Right forelimb (tissue), 1 donor: ENCODE results near the gene DIPK1B.

Experiments
- DNase-seq: peaks from one replicate; pipeline ENCODE4 v3.0.0-alpha.2; 2018

Gene DIPK1B

GRCh38 chr9:136673088-136673974 lies 39.0 kb upstream of the DIPK1B start:
- DNase-seq: no peak

GRCh38 chr9:136673975-136674785 lies 38.2 kb upstream of the DIPK1B start:
- no peak for DNase-seq

GRCh38 chr9:136674786-136675349 lies 37.5 kb upstream of the DIPK1B start:
- DNase-seq: no peak

- DNase-seq: no peak
Measured at GRCh38 chr9:136675477-136676296, 36.7 kb upstream of the DIPK1B start.

GRCh38 chr9:136676297-136676794 lies 36.0 kb upstream of the DIPK1B start:
- no peak for DNase-seq

- no peak for DNase-seq
Measured at GRCh38 chr9:136676920-136677686, 35.3 kb upstream of the DIPK1B start.

GRCh38 chr9:136678034-136678433 lies 34.3 kb upstream of the DIPK1B start:
- DNase-seq: no peak

- DNase-seq: no peak
Measured at GRCh38 chr9:136678624-136679023, 33.7 kb upstream of the DIPK1B start.

GRCh38 chr9:136679431-136679941 lies 32.9 kb upstream of the DIPK1B start:
- DNase-seq: no peak

GRCh38 chr9:136681029-136681428 lies 31.3 kb upstream of the DIPK1B start:
- no peak for DNase-seq

GRCh38 chr9:136681945-136682699 lies 30.2 kb upstream of the DIPK1B start:
- no peak for DNase-seq

- DNase-seq: no peak
Measured at GRCh38 chr9:136682710-136683109, 29.7 kb upstream of the DIPK1B start.

- DNase-seq: no peak
Measured at GRCh38 chr9:136683173-136683745, 29.1 kb upstream of the DIPK1B start.

GRCh38 chr9:136683755-136684154 lies 28.6 kb upstream of the DIPK1B start:
- DNase-seq: no peak

GRCh38 chr9:136684339-136684738 lies 28.0 kb upstream of the DIPK1B start:
- no peak for DNase-seq

GRCh38 chr9:136684799-136685198 lies 27.6 kb upstream of the DIPK1B start:
- DNase-seq: no peak

- no peak for DNase-seq
Measured at GRCh38 chr9:136685216-136685615, 27.2 kb upstream of the DIPK1B start.

GRCh38 chr9:136685790-136686533 lies 26.4 kb upstream of the DIPK1B start:
- DNase-seq: no peak

- no peak for DNase-seq
Measured at GRCh38 chr9:136686534-136686793, 25.9 kb upstream of the DIPK1B start.
